ES-I3 (cell line): ENCODE results near the gene PEX11G.
"Not testable (repeated sequence)": the region's sequence is repeated elsewhere in the genome, so short reads cannot be mapped to it uniquely, and the experiment has no call there.

Experiments
- H3K36me3 ChIP-seq: 2 replicates; pipeline ENCODE4 v1.6.1; 2013; ENCODE audit warnings: mild to moderate bottlenecking, low read length, control low read depth, moderate library complexity; ENCODE audit not compliant: insufficient read depth
- H3K4me1 ChIP-seq: 2 replicates; pipeline ENCODE4 v1.6.1; 2013; ENCODE audit warnings: mild to moderate bottlenecking, control low read depth, low read length; ENCODE audit not compliant: insufficient read depth
- H3K9ac ChIP-seq: 2 replicates; pipeline ENCODE4 v1.6.1; 2013; ENCODE audit warnings: low read depth, mild to moderate bottlenecking, low read length, moderate library complexity
- H3K9me3 ChIP-seq: 2 replicates; pipeline ENCODE4 v1.6.1; 2013; ENCODE audit warnings: mild to moderate bottlenecking, low read length, moderate library complexity; ENCODE audit not compliant: control insufficient read depth, insufficient read depth

PEX11G gene

DNA sequence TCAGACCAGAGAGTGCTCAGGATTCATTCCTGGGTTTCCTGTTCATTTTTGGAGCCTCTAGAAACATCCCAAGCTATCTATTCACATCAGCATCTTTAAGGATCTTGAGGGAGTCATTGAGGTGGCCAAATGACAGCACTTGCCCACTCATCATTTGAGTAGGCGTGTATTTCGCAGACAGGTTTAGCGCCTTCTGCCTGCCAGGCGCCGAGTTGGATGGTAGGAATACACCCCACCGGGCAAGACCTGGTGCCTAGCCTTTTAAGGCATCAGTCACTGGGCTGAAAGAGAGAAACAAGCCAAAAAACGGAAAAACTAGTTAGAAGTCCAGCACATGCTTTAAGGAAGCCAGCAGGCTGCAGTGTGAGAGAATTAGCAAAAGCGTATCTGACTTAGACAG lies 33.8 kb downstream of the PEX11G start:
- no peak overlapping the region for H3K9ac ChIP-seq
- H3K9me3 ChIP-seq: peaks cover 12% of the 10 kb centered on the region; the same call in 1 of the 2 replicates
- H3K36me3 ChIP-seq: peaks cover 20% of the 10 kb centered on the region
- no peaks in the 10 kb centered on the region for H3K4me1 ChIP-seq

GRCh38 chr19:7450243-7451223 lies 38.3 kb downstream of the PEX11G start:
- peaks cover 12% of the 10 kb centered on the region; the same call in 1 of the 2 replicates for H3K9me3 ChIP-seq
- H3K36me3 ChIP-seq: peaks cover 23% of the 10 kb centered on the region

DNA sequence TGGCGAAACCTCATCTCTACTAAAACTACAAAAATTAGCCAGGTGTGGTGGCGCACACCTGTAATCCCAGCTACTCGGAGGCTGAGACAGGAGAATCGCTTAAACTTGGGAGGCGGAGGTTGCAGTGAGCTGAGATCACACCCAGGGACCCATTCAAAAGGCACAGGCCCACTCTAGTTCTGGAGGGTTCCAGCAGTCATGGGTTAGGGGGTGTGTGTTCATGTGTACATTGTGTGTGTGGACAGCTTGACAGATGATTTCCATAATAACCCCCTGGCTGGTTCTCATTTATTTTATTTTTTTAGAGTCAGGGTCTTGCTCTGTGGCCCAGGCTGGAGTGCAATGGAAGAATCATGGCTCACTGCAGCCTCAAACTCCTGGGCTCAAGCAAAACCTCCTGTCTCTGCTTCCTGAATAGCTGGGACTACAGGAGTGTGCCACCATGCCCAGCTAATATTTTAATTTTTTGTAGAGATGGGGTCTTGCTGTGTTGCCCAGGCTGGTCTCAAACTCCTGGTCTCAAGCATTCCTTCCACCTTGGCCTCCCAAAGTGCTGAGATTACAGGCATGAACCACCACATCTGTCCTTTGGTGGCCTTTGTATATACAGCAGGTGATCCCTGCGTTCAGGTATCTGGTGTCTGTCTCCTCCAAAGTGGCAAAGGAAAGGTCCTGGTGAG lies 39.3 kb downstream of the PEX11G start:
- H3K36me3 ChIP-seq: peaks cover 17% of the 10 kb centered on the region

More at GRCh38 chr19:7450243-7451223, 38.3 kb downstream of the PEX11G start:
- H3K4me1 ChIP-seq: no peaks in the 10 kb centered on the region
- H3K9ac ChIP-seq: no peak overlapping the region

DNA sequence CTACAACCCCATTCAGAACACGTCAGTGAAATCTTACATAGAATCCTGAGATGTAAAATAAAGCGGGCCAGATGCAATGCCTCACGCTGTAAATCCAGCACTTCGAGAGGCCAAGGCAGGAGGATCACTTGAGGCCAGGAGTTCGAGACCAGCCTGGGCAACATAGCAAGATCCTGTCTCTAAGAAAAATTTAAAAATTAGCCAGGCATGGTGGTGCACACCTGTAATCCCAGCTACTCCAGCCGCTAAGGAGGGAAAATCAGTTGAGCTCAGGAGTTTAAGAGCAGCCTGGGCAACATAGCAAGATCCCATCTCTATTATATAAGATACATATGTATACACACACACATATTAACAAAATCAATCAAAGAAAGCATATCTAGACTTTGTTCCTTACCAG lies 41.2 kb downstream of the PEX11G start:
- peaks cover 9% of the 10 kb centered on the region for H3K36me3 ChIP-seq
- no peaks in the 10 kb centered on the region for H3K4me1 ChIP-seq
- H3K9me3 ChIP-seq: peaks cover 7% of the 10 kb centered on the region; the same call in 1 of the 2 replicates
- no peak overlapping the region for H3K9ac ChIP-seq

More for the DNA sequence above, 39.3 kb downstream of the PEX11G start:
- not testable (repeated sequence) for H3K9ac ChIP-seq, H3K4me1 ChIP-seq
- H3K9me3 ChIP-seq: peaks cover 12% of the 10 kb centered on the region; the same call in 1 of the 2 replicates

DNA sequence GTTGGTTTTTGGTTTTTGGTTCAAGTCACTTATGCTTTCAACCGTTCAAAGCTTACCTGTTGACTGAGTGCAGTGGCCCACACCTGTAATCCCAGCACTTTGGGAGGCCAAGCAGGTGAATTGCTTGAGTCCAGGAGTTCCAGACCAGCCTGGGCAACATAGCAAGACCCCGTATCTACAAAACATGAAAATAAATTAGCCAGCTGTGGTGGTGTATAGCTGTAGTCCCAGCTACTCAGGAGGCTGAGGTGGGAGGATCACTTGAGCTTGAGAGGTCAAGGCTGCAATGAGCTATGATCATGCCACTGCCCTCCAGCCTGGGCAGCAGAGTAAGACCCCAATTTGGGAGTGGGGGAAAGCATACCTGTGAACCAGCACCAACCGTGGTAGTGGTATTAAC lies 43.7 kb downstream of the PEX11G start:
- H3K4me1 ChIP-seq: no peaks in the 10 kb centered on the region
- H3K9me3 ChIP-seq: peaks cover under 1% of the 10 kb centered on the region; the same call in 1 of the 2 replicates
- H3K9ac ChIP-seq: no peak overlapping the region
- peaks cover 17% of the 10 kb centered on the region for H3K36me3 ChIP-seq

DNA sequence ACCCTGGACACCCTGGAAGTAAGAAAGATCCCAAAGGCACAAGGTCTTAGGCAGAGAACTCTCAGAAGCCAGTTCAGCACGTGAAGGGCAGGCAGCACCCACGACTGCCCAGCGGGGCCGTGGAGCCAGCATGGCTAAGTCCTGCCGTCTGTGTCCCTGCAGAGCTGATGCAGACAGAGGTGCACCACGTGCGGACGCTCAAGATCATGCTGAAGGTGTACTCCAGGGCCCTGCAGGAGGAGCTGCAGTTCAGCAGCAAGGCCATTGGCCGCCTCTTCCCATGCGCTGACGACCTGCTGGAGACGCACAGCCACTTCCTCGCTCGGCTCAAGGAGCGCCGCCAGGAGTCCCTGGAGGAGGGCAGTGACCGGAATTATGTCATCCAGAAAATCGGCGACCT lies 44.8 kb downstream of the PEX11G start:
- no peak overlapping the region for H3K9ac ChIP-seq
- H3K4me1 ChIP-seq: no peaks in the 10 kb centered on the region
- H3K9me3 ChIP-seq: no peaks in the 10 kb centered on the region
- H3K36me3 ChIP-seq: peaks cover 17% of the 10 kb centered on the region

- no peaks in the 10 kb centered on the region for H3K4me1 ChIP-seq
- no peak overlapping the region for H3K9ac ChIP-seq
- no peaks in the 10 kb centered on the region for H3K9me3 ChIP-seq
- peaks cover 14% of the 10 kb centered on the region for H3K36me3 ChIP-seq
These were observed 46.4 kb downstream of the PEX11G start for GRCh38 chr19:7442423-7442822.

- H3K36me3 ChIP-seq: peaks cover 12% of the 10 kb centered on the region
- H3K9me3 ChIP-seq: no peaks in the 10 kb centered on the region
- no peaks in the 10 kb centered on the region for H3K4me1 ChIP-seq
- H3K9ac ChIP-seq: no peak overlapping the region
These were observed 47.2 kb downstream of the PEX11G start for GRCh38 chr19:7441468-7442146.

DNA sequence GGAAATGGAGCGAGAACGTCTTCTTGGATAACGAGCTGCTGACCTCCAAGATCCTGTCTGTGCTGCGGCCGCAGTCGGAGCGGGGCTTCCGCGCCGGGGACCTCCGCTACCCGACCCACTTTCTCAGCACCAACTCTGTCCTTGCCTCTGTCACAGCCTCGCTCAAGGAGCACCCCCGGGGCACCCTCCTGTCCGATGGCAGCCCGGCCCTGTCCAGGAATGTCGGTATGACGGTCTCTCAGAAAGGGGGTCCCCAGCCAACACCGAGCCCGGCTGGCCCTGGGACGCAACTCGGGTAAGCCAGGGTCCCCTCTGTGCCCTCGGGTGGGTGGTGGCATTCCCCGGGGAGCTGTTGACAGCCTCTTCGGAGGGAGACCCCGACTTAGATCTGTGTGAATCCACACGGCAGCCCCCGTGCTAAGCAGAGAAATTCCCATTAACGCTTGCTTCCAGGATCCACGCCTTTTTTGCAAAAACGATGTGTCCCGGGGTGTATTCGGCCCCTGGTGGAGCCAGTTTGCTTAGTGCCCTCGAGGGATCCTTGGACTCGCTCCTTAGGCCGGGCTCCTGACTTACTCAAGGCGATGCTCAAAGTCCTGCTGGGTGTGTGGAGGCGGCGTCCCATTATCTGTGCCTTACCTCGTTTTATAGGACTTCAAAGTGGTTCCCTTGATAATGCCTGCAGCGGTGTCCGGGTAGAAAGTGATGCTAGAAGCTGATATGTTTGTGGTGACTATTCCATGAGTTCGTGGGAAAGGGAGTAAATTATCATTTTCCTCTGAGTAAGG lies 48.5 kb downstream of the PEX11G start:
- Histone ChIP-seq H3K4me1 (no peaks in the 10 kb centered on the region), H3K36me3 (peaks cover 12% of the 10 kb centered on the region), H3K9ac (no peak overlapping the region), H3K9me3 (no peaks in the 10 kb centered on the region)

GRCh38 chr19:7435586-7435985 lies 53.2 kb downstream of the PEX11G start:
- Histone ChIP-seq H3K36me3 (no peaks in the 10 kb centered on the region), H3K9ac (no peak overlapping the region), H3K4me1 (no peaks in the 10 kb centered on the region), H3K9me3 (no peaks in the 10 kb centered on the region)

- Histone ChIP-seq H3K36me3 (no peaks in the 10 kb centered on the region), H3K9me3 (no peaks in the 10 kb centered on the region), H3K9ac (no peak overlapping the region), H3K4me1 (no peaks in the 10 kb centered on the region)
These were observed 54.4 kb downstream of the PEX11G start for GRCh38 chr19:7434391-7434790.

DNA sequence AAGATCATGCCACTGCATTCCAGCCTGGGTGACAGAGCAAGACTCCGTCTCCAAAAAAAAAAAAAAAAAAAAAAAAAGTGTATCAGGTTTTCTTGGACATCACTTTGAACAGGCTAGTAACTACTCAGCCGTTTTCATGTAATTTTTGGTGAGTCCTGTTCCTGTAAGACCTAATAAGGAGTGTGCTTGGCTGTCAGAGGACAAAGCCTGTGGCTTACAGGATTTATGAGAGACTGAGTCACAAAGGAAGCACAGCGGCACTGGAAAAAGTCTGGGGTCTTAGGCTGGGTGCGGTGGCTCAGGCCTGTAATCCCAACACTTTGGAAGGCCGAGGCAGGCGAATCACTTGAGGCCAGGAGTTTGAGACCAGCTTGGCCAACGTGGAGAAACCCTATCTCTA lies 55.4 kb downstream of the PEX11G start:
- H3K4me1 ChIP-seq, H3K9me3 ChIP-seq, H3K36me3 ChIP-seq, H3K9ac ChIP-seq: not testable (repeated sequence)

DNA sequence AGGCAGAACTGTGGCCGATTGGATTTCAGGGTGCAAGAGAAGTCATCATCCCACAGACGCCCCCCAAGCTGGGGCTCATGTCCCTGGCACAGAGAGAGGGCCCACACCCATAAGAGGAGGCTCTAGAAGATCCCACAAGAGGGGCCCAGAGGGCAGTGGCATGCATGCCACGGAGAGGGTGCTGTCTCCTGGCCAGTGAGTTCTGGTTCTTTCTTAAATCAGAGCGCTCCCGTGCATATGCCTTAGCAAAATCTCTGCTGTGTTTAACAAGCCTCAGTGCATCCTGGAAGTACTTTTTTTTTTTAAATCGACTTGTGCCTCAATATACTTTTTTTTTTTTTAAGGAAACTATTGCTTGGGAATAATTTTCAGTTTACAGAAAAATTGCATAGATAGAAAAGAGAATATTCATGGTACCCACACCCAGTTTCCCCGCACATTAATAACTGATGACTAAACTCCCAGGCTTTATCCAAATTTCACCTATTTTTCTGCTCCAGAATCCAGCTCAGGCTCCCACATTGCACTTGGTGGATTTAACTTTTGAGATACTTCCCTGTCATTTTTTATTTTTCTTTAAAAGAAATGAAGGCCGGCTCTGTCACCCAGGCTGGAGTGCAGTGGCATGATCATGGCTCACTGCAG lies 59.1 kb downstream of the PEX11G start:
- Histone ChIP-seq H3K9me3 (no peaks in the 10 kb centered on the region), H3K4me1 (no peaks in the 10 kb centered on the region), H3K9ac (no peak overlapping the region), H3K36me3 (no peaks in the 10 kb centered on the region)
